Measurements from ENCODE around the gene PRKCG. TPM values are rescaled to one million over a fixed set of nuclear protein-coding genes. Genes with fewer than 3 reads are reported as not detected.
A peak's percentile ranks its signal among the peaks of the same experiment; 100 is the strongest.

PRKCG gene
- total and polyA plus RNA-seq, 4 donors = 0.02 to 0.63 (median 0.18) TPM; not detected in 1

DNA sequence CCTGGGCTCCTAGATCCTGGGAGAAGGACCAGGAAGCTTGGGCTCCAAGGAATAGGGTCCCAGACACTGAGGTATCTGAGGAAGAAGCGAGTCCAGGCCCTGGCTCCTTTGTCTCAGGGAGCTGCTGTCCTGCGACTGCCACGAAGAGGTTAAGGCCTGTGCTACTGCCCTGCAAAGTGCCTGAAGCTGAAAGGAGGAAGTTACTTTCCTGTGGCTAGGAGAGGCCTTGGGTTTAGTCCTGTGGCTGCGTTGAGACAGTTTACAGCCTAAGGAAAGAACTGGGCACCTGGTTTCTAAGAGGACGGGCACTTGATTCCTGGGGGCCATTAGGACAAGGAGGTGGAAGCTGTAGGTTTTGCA is 11.5 kb upstream of the PRKCG start:
- H3K4me3 ChIP-seq = no peak overlapping the region
- peaks cover 0 to 2% (median 0%) of the 10 kb centered on the region in 3 donors for H3K27me3 ChIP-seq (ENCODE audit: control insufficient read depth in 3 of 3, insufficient read depth in 3 of 3, low read length in 2 of 3)
- DNase-seq = peak in 1 of 3 donors; percentile 30
- peaks cover 0 to 21% (median 11%) of the 10 kb centered on the region in 5 donors for H3K4me1 ChIP-seq (ENCODE audit: control insufficient read depth in 5 of 5, insufficient read depth in 5 of 5, low read length in 5 of 5)
- TF ChIP-seq, protein P1, sequence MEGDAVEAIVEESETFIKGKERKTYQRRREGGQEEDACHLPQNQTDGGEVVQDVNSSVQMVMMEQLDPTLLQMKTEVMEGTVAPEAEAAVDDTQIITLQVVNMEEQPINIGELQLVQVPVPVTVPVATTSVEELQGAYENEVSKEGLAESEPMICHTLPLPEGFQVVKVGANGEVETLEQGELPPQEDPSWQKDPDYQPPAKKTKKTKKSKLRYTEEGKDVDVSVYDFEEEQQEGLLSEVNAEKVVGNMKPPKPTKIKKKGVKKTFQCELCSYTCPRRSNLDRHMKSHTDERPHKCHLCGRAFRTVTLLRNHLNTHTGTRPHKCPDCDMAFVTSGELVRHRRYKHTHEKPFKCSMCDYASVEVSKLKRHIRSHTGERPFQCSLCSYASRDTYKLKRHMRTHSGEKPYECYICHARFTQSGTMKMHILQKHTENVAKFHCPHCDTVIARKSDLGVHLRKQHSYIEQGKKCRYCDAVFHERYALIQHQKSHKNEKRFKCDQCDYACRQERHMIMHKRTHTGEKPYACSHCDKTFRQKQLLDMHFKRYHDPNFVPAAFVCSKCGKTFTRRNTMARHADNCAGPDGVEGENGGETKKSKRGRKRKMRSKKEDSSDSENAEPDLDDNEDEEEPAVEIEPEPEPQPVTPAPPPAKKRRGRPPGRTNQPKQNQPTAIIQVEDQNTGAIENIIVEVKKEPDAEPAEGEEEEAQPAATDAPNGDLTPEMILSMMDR (IDR thresholded peaks at IDR 0.05; ENCODE audit: control extremely low read depth, extremely low read depth) = no peak
- H3K9ac ChIP-seq (ENCODE audit: insufficient read depth in 1 of 2, low read length in 2 of 2) = no peak overlapping the region
- whole genome bisulfite sequencing, 2 donors = 12 to 23% methylated on average over 5 of the region's 5 CpGs
- ATAC-seq (ENCODE audit: insufficient read depth, low FRiP score) = no peak
- peak overlapping the region in 1 of 2 donors; percentile 85 for H3K27ac ChIP-seq (ENCODE audit: low read depth in 1 of 2, low read length in 1 of 2)
- no peaks in the 10 kb centered on the region for H3K9me3 ChIP-seq (ENCODE audit: control insufficient read depth in 4 of 4, insufficient read depth in 3 of 4, low read length in 3 of 4)
- peaks cover 10 to 20% (median 16%) of the 10 kb centered on the region in 4 donors for H3K36me3 ChIP-seq (ENCODE audit: control insufficient read depth in 4 of 4, insufficient read depth in 4 of 4, low read length in 4 of 4)

- TF ChIP-seq, protein P1 (IDR thresholded peaks at IDR 0.05; ENCODE audit: control extremely low read depth, extremely low read depth) = no peak
- Histone ChIP-seq H3K27ac (ENCODE audit: low read depth in 1 of 2, low read length in 1 of 2) (peak overlapping the region in 1 of 2 donors; percentile 24), H3K4me3 (no peak overlapping the region), H3K27me3 (ENCODE audit: control insufficient read depth in 3 of 3, insufficient read depth in 3 of 3, low read length in 2 of 3) (no peaks in the 10 kb centered on the region), H3K9me3 (ENCODE audit: control insufficient read depth in 4 of 4, insufficient read depth in 3 of 4, low read length in 3 of 4) (no peaks in the 10 kb centered on the region), H3K9ac (ENCODE audit: insufficient read depth in 1 of 2, low read length in 2 of 2) (no peak overlapping the region), H3K4me1 (ENCODE audit: control insufficient read depth in 5 of 5, insufficient read depth in 5 of 5, low read length in 5 of 5) (peaks cover 0 to 16% (median 5%) of the 10 kb centered on the region in 5 donors), H3K36me3 (ENCODE audit: control insufficient read depth in 4 of 4, insufficient read depth in 4 of 4, low read length in 4 of 4) (peaks cover 14 to 23% (median 19%) of the 10 kb centered on the region in 4 donors)
- DNase-seq = no peak
- 24 to 59% methylated on average over 7 of the region's 7 CpGs for WGBS, 2 donors
- ATAC-seq (ENCODE audit: insufficient read depth, low FRiP score) = no peak
Observed at GRCh38 chr19:53871454-53871853, 10.5 kb upstream of the PRKCG start.

GRCh38 chr19:53872762-53873161 is 9.2 kb upstream of the PRKCG start:
- WGBS, 2 donors = 78 to 85% methylated on average over 6 of the region's 6 CpGs
- no peak for DNase-seq
- no peaks in the 10 kb centered on the region for H3K27me3 ChIP-seq (ENCODE audit: control insufficient read depth in 3 of 3, insufficient read depth in 3 of 3, low read length in 2 of 3)
- peaks cover 0 to 10% (median 0%) of the 10 kb centered on the region in 5 donors for H3K4me1 ChIP-seq (ENCODE audit: control insufficient read depth in 5 of 5, insufficient read depth in 5 of 5, low read length in 5 of 5)
- no peak overlapping the region for H3K27ac ChIP-seq (ENCODE audit: low read depth in 1 of 2, low read length in 1 of 2)
- no peaks in the 10 kb centered on the region for H3K9me3 ChIP-seq (ENCODE audit: control insufficient read depth in 4 of 4, insufficient read depth in 3 of 4, low read length in 3 of 4)
- TF ChIP-seq, protein P1 (IDR thresholded peaks at IDR 0.05; ENCODE audit: control extremely low read depth, extremely low read depth) = no peak
- H3K4me3 ChIP-seq = no peak overlapping the region
- ATAC-seq (ENCODE audit: insufficient read depth, low FRiP score) = no peak
- peaks cover 14 to 25% (median 21%) of the 10 kb centered on the region in 4 donors for H3K36me3 ChIP-seq (ENCODE audit: control insufficient read depth in 4 of 4, insufficient read depth in 4 of 4, low read length in 4 of 4)
- no peak overlapping the region for H3K9ac ChIP-seq (ENCODE audit: insufficient read depth in 1 of 2, low read length in 2 of 2)

Data from lung (tissue), 12 donors.